GM23248 (cell line): ENCODE results near the gene SMARCD1. TPM values are rescaled to one million over a fixed set of nuclear protein-coding genes. Genes with fewer than 3 reads are reported as not detected.

Source experiments
- DNase-seq: peaks from one replicate; pipeline ENCODE4 v3.0.0-alpha.2; 2015
- H2AFZ ChIP-seq: fragments of 200-600 bp; sonication (generic); 2 replicates; pipeline ENCODE4 v1.6.1; 2016; ENCODE audit warnings: antibody characterized with exemption
- H3F3A ChIP-seq: fragments of 200-600 bp; sonication (generic); 2 replicates; pipeline ENCODE4 v1.6.1; 2016; ENCODE audit warnings: mild to moderate bottlenecking, antibody characterized with exemption, mixed run types; ENCODE audit not compliant: insufficient read depth
- H3K27ac ChIP-seq: fragments of 200-600 bp; sonication (generic); 2 replicates; pipeline ENCODE4 v1.5.1; 2016; ENCODE audit warnings: mild to moderate bottlenecking
- H3K27me3 ChIP-seq: fragments of 200-600 bp; sonication (generic); replicated peaks from 2 replicates; pipeline ENCODE4 v1.6.1; 2016; ENCODE audit warnings: mild to moderate bottlenecking; ENCODE audit not compliant: insufficient read depth
- H3K36me3 ChIP-seq: fragments of 200-600 bp; sonication (generic); 2 replicates; pipeline ENCODE4 v1.6.1; 2016; ENCODE audit warnings: low read depth, mild to moderate bottlenecking
- H3K4me1 ChIP-seq: fragments of 200-600 bp; sonication (generic); 2 replicates; pipeline ENCODE4 v1.6.1; 2016; ENCODE audit warnings: mild to moderate bottlenecking; ENCODE audit not compliant: insufficient read depth
- H3K4me2 ChIP-seq: fragments of 200-600 bp; sonication (generic); one replicate; pipeline ENCODE4 v1.6.1; 2016; ENCODE audit warnings: mild to moderate bottlenecking; ENCODE audit not compliant: unreplicated experiment
- H3K4me3 ChIP-seq: fragments of 200-600 bp; sonication (generic); 2 replicates; pipeline ENCODE4 v1.5.1; 2016; ENCODE audit warnings: mild to moderate bottlenecking
- H3K79me2 ChIP-seq: fragments of 200-600 bp; sonication (generic); 2 replicates; pipeline ENCODE4 v1.6.1; 2016; ENCODE audit warnings: mild to moderate bottlenecking; ENCODE audit not compliant: insufficient read depth
- H3K9ac ChIP-seq: fragments of 200-600 bp; sonication (generic); 2 replicates; pipeline ENCODE4 v1.6.1; 2016; ENCODE audit warnings: mild to moderate bottlenecking
- H3K9me2 ChIP-seq: fragments of 200-600 bp; sonication (generic); 2 replicates; pipeline ENCODE4 v1.6.1; 2016; ENCODE audit warnings: mixed run types, mild to moderate bottlenecking, moderate library complexity; ENCODE audit not compliant: insufficient read depth
- H3K9me3 ChIP-seq: fragments of 200-600 bp; sonication (generic); one replicate; pipeline ENCODE4 v1.6.1; 2017; ENCODE audit warnings: low read depth
- H4K20me1 ChIP-seq: fragments of 200-600 bp; sonication (generic); 2 replicates; pipeline ENCODE4 v1.6.0; 2016; ENCODE audit not compliant: insufficient read depth
- EZH2 ChIP-seq: fragments of 200-600 bp; sonication (generic); IDR thresholded peaks from 2 replicates; pipeline ENCODE4 v1.6.1; 2018; ENCODE audit warnings: antibody characterized with exemption, mild to moderate bottlenecking; ENCODE audit not compliant: insufficient read depth, poor library complexity, severe bottlenecking
- EZH2phosphoT487 ChIP-seq: fragments of 200-600 bp; sonication (generic); IDR thresholded peaks from 2 replicates; pipeline ENCODE4 v1.6.1; 2018; ENCODE audit warnings: antibody characterized with exemption, moderate library complexity, mild to moderate bottlenecking, low read depth; ENCODE audit not compliant: insufficient read depth
- WGBS, 2 experiments: methylation state at CpG; one replicate each; pipeline ENCODE4 v1.1.6; 2015 to 2017; ENCODE audit warnings: low lambda C conversion rate in 2 of 2, low coverage in 1 of 2; ENCODE audit errors: missing lambda C conversion rate in 2 of 2; 5-methylcytosine and 5-hydroxymethylcytosine counted together
- in situ Hi-C: fragments of 300-500 bp; cut with MboI; formaldehyde crosslinking; loops from 2 replicates; pipeline ENCODE4 v1.15.0; 2020
- polyA plus RNA-seq: library from polyadenylated mRNA; unstranded; fragments of >200 nt; fragmentation: Nextera tagmentation; extraction: Ambion mirVana; gene quantifications from 2 replicates; pipeline ENCODE4 v1.2.1, GENCODE V29; 2016
- total RNA-seq: library from RNA; depleted of rRNA; stranded (reverse); fragments of >200 nt; shearing (Covaris generic); gene quantifications from 2 replicates; pipeline ENCODE4 v1.2.3, GENCODE V29; 2014

The SMARCD1 gene
- total and polyA plus RNA-seq, 2 experiments from 2014 or later = 6.4 to 41.9 TPM

DNA sequence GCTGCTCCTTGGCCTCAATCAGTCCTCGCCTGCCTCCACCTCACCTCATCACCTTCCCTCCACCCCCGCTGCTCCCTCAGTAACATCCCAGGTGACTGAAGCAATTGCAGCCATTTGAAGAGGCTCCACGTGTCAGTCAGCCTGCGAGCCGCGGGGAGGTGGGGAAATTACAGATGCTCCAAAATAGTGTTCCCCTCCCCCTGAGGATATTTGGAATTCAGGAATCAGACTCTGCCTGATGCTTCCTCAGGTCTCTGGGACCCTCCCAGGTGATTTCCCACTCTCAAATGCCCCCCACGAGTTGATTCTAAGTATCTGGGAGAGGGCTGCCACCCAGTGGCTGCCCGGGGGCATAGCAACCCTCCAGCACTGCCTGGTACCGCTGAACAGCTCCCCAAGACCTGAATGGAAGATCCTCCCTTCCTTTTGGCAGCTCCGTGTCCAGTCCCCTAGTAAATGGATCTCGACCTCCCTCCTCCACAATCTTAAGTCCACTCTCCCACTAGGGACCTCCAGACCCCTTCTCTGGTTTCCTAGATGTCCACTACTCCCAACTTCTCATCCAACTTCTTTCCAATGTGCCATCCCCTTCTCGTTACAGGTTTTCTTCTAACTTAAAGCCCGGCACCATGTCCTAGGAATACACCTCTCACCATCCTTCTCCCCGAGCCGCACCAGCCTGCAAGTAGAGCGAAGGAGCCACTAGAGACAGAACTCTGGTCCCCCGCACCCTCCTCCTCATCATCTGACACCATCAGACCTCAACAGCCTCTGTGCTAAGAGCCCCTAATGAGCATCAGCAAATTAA lies 29.1 kb upstream of the SMARCD1 start:
- 0 out of 2 replicates have a peak overlapping the region, but pooled peaks have one; percentile 35 for H3K4me3 ChIP-seq
- TF ChIP-seq EZH2 (no peak), EZH2phosphoT487 (no peak)
- DNase-seq = peak; percentile 69
- no peak overlapping the region for H3K4me2 ChIP-seq
- 2 to 3% methylated on average over 15 to 17 of the region's 17 CpGs for WGBS, 2 experiments
- no peak overlapping the region for H3K9ac ChIP-seq
- H3K36me3 ChIP-seq = no peaks in the 10 kb centered on the region
- H3K9me2 ChIP-seq = no peaks in the 10 kb centered on the region
- no peaks in the 10 kb centered on the region for H3K4me1 ChIP-seq
- in situ Hi-C loops = loop anchor here (5.0 to 25.0 kb wide), 3 partner anchors 89 to 281 kb away; no protein-coding TSS in a partner anchor
- H4K20me1 ChIP-seq = no peaks in the 10 kb centered on the region
- peaks cover 9% of the 10 kb centered on the region; the same call in 1 of the 2 replicates for H3K27me3 ChIP-seq
- no peaks in the 10 kb centered on the region; the same call in 1 of the 2 replicates for H3F3A ChIP-seq
- no peak overlapping the region for H3K27ac ChIP-seq
- H2AFZ ChIP-seq = peak overlapping the region; percentile 33; the same call in 1 of the 2 replicates
- H3K79me2 ChIP-seq = no peaks in the 10 kb centered on the region
- H3K9me3 ChIP-seq = no peaks in the 10 kb centered on the region

DNA sequence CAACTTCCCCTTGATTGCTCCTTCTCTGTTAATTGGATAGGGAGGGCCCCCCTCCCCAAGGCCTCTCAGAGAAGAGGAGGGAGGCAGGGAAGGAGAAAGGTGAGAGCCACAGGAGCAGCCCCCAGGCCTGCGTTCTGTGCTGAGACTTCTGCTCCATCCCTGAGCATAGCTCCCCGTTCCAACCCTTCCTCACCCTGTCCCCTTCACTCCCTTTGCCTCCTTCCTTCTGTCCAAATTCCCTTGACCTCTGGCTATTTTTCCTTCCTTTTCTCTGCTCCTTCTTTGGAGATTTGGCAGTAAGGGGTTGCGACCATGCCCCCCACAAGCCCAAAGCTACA lies 28.5 kb upstream of the SMARCD1 start:
- in situ Hi-C loops = loop anchor here (5.0 to 25.0 kb wide), 3 partner anchors 89 to 282 kb away; no protein-coding TSS in a partner anchor
- Histone ChIP-seq H3K9me2 (no peaks in the 10 kb centered on the region), H3K79me2 (no peaks in the 10 kb centered on the region), H3K27me3 (peaks cover 9% of the 10 kb centered on the region; the same call in 1 of the 2 replicates), H3K36me3 (no peaks in the 10 kb centered on the region), H3K4me3 (peak overlapping the region; percentile 75), H3K27ac (no peak overlapping the region), H3K4me2 (peak overlapping the region; percentile 79), H2AFZ (no peak overlapping the region), H3K9me3 (no peaks in the 10 kb centered on the region), H3K4me1 (no peaks in the 10 kb centered on the region), H3K9ac (no peak overlapping the region), H4K20me1 (no peaks in the 10 kb centered on the region), H3F3A (no peaks in the 10 kb centered on the region; the same call in 1 of the 2 replicates)
- 45 to 49% methylated on average over 3 of the region's 3 CpGs for WGBS, 2 experiments
- no peak for DNase-seq
- TF ChIP-seq EZH2 = no peak
- no peak for TF ChIP-seq EZH2phosphoT487

GRCh38 chr12:50057000-50057841 lies 27.9 kb upstream of the SMARCD1 start, which contains the start of gene ASIC1:
TSS of gene ASIC1 (plus strand) at chr12:50057596. CDS start at chr12:50058767, 1,171 bp downstream.
- peak; percentile 81 for DNase-seq
- Histone ChIP-seq H3K79me2 (no peaks in the 10 kb centered on the region), H3K27ac (no peak within 1 kb of the TSS), H3K36me3 (no peaks in the 10 kb centered on the region), H3K9me3 (no peaks in the 10 kb centered on the region), H3K4me3 (peak within 1 kb of the TSS; percentile 75), H4K20me1 (no peaks in the 10 kb centered on the region), H3K9ac (peak within 1 kb of the TSS; percentile 50), H3K9me2 (no peaks in the 10 kb centered on the region), H3K4me2 (peak within 1 kb of the TSS; percentile 79), H3F3A (no peaks in the 10 kb centered on the region; the same call in 1 of the 2 replicates), H3K27me3 (peaks cover 3% of the 10 kb centered on the region; the same call in 1 of the 2 replicates), H3K4me1 (no peaks in the 10 kb centered on the region), H2AFZ (peak within 1 kb of the TSS; percentile 76)
- TF ChIP-seq EZH2phosphoT487 (no peak), EZH2 (no peak)
- in situ Hi-C loops = loop anchor here (5.0 to 25.0 kb wide), 3 partner anchors 90 to 282 kb away; no protein-coding TSS in a partner anchor
- 4 to 6% methylated on average over 36 to 60 of the region's 88 CpGs for WGBS, 2 experiments
